GM23338 (cell line): Measurements from ENCODE around the gene SLC6A3. TPM values are rescaled to one million over a fixed set of nuclear protein-coding genes. Genes with fewer than 3 reads are reported as not detected.

Experiments
- ATAC-seq: fragments of 200-7000 bp; cut with Tn5 transposase; 3 replicates; pipeline ENCODE4 v1.9.1; 2020
- DNase-seq: peaks from one replicate; pipeline ENCODE4 v3.0.0-alpha.2; 2015; ENCODE audit warnings: low spot score
- H2AFZ ChIP-seq: fragments of 200-600 bp; sonication (generic); 2 replicates; pipeline ENCODE4 v1.8.0; 2016; ENCODE audit warnings: antibody characterized with exemption, mild to moderate bottlenecking, moderate library complexity
- H3F3A ChIP-seq: fragments of 200-600 bp; sonication (generic); replicated peaks from 2 replicates; pipeline ENCODE4 v1.8.0; 2017; ENCODE audit warnings: antibody characterized with exemption, mixed run types, low read depth
- H3K27ac ChIP-seq: fragments of 200-600 bp; sonication (generic); 2 replicates; pipeline ENCODE4 v1.6.1; 2016; ENCODE audit warnings: low read depth
- H3K27me3 ChIP-seq: fragments of 200-600 bp; sonication (generic); 2 replicates; pipeline ENCODE4 v1.8.0; 2016; ENCODE audit warnings: mild to moderate bottlenecking, mixed run types, moderate library complexity; ENCODE audit not compliant: insufficient read depth
- H3K36me3 ChIP-seq: fragments of 200-600 bp; sonication (generic); 2 replicates; pipeline ENCODE4 v1.8.0; 2016; ENCODE audit warnings: mild to moderate bottlenecking; ENCODE audit not compliant: insufficient read depth
- H3K4me1 ChIP-seq: fragments of 200-600 bp; sonication (generic); 2 replicates; pipeline ENCODE4 v1.8.0; 2016; ENCODE audit warnings: mild to moderate bottlenecking, moderate library complexity; ENCODE audit not compliant: insufficient read depth
- H3K4me2 ChIP-seq: fragments of 200-600 bp; sonication (generic); 2 replicates; pipeline ENCODE4 v1.7.1; 2017; ENCODE audit warnings: mixed run types
- H3K4me3 ChIP-seq: fragments of 200-600 bp; sonication (generic); 2 replicates; pipeline ENCODE4 v1.6.1; 2016; ENCODE audit warnings: mixed run types
- H3K79me2 ChIP-seq: fragments of 200-600 bp; sonication (generic); replicated peaks from 2 replicates; pipeline ENCODE4 v1.8.0; 2017; ENCODE audit warnings: mild to moderate bottlenecking; ENCODE audit not compliant: insufficient read depth
- H3K9me2 ChIP-seq: fragments of 200-600 bp; sonication (generic); 2 replicates; pipeline ENCODE4 v1.8.0; 2017; ENCODE audit not compliant: insufficient read depth
- H4K20me1 ChIP-seq: fragments of 200-600 bp; sonication (generic); replicated peaks from 2 replicates; pipeline ENCODE4 v1.8.0; 2017; ENCODE audit warnings: mild to moderate bottlenecking; ENCODE audit not compliant: insufficient read depth
- H3K27ac Mint-ChIP-seq: 2 replicates; pipeline ENCODE4 v1.8.0; 2020; ENCODE audit warnings: inconsistent platforms, mild to moderate bottlenecking, moderate library complexity, mixed read lengths
- H3K27me3 Mint-ChIP-seq: 3 replicates; pipeline ENCODE4 v1.8.0; 2022; ENCODE audit warnings: low read depth, mild to moderate bottlenecking, moderate library complexity, mixed read lengths, inconsistent platforms; ENCODE audit not compliant: insufficient read depth, poor library complexity
- H3K36me3 Mint-ChIP-seq: 3 replicates; pipeline ENCODE4 v1.8.0; 2021; ENCODE audit warnings: low read depth, mild to moderate bottlenecking, inconsistent platforms, moderate library complexity, mixed read lengths
- H3K4me1 Mint-ChIP-seq: 3 replicates; pipeline ENCODE4 v1.8.0; 2020; ENCODE audit warnings: mild to moderate bottlenecking, inconsistent platforms, mixed read lengths
- H3K4me3 Mint-ChIP-seq: 3 replicates; pipeline ENCODE4 v1.8.0; 2021; ENCODE audit warnings: moderate library complexity, mild to moderate bottlenecking, inconsistent platforms, mixed read lengths
- H3K9me3 Mint-ChIP-seq: 3 replicates; pipeline ENCODE4 v1.8.0; 2020; ENCODE audit warnings: moderate library complexity, mild to moderate bottlenecking, inconsistent platforms, mixed read lengths
- EZH2phosphoT487 ChIP-seq: fragments of 200-600 bp; sonication (generic); IDR thresholded peaks from one replicate; pipeline ENCODE4 v1.8.1; 2018; ENCODE audit warnings: antibody characterized with exemption; ENCODE audit not compliant: unreplicated experiment
- NANOG ChIP-seq: IDR thresholded peaks from 2 replicates; pipeline ENCODE4 v1.6.1; 2016; ENCODE audit warnings: antibody characterized with exemption, borderline replicate concordance
- POLR2AphosphoS5 ChIP-seq: IDR thresholded peaks from 2 replicates; pipeline ENCODE4 v1.6.1; 2016; ENCODE audit warnings: antibody characterized with exemption, low read depth
- STAT1 ChIP-seq: IDR thresholded peaks from one replicate; pipeline ENCODE4 v1.6.1; 2016; ENCODE audit warnings: antibody characterized with exemption; ENCODE audit not compliant: unreplicated experiment
- ZNF331 ChIP-seq: fragments of 250-450 bp; sonication (Bioruptor Pico); IDR thresholded peaks from 2 replicates; pipeline ENCODE4 v1.5.0; 2020; ENCODE audit warnings: low read depth, mild to moderate bottlenecking, moderate library complexity
- ZNF462 ChIP-seq: fragments of 250-450 bp; sonication (Bioruptor Pico); IDR thresholded peaks from 2 replicates; pipeline ENCODE4 v1.5.0; 2020; ENCODE audit warnings: mild to moderate bottlenecking, moderate library complexity
- polyA plus RNA-seq: library from polyadenylated mRNA; unstranded; fragments of >200 nt; fragmentation: Nextera tagmentation; extraction: Ambion mirVana; gene quantifications from 2 replicates; pipeline ENCODE4 v1.2.1, GENCODE V29; 2016
- total RNA-seq: library from RNA; depleted of rRNA; stranded (reverse); fragments of >200 nt; shearing (Covaris generic); gene quantifications from 2 replicates; pipeline ENCODE4 v1.2.3, GENCODE V29; 2014
- TF ChIP-seq, protein P1 (sequence below): IDR thresholded peaks from 2 replicates; pipeline ENCODE4 v1.6.1; 2016; ENCODE audit warnings: antibody characterized with exemption

SLC6A3 gene
- total and polyA plus RNA-seq, 2 experiments from 2014 or later, result 0.76 to 1.0 TPM

DNA sequence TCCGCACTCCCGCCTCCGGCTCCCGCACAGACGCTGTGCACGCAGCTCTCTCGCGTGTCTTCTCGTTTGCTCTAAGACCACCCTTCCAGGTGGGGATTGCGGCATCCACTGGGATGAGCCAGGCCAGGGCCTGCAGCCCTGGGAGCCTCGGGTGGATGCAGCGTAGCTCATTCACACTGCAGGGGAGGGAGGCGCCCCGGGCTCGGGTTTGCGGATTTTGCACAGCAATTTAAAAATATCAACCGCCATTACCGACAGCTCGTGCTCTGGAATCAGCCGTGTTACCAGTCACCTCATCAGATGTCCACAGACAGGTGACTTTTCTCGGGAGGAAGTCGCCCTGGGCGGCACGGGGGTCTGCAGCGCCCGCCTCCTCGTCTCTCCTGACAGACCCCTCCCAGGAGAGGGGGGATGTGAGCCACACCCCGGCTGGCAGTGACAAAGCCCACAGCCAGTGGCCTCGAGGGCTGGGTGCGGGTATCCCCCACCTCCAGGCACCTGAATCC lies 20.8 kb upstream of the SLC6A3 start:
- H3K27ac Mint-ChIP-seq, result no peak overlapping the region
- H3K27me3 Mint-ChIP-seq, result peaks cover 28% of the 10 kb centered on the region
- H3K27ac ChIP-seq, result no peak overlapping the region
- H3K4me3 Mint-ChIP-seq, result no peak overlapping the region
- H3K4me2 ChIP-seq, result no peak overlapping the region
- peaks cover 41% of the 10 kb centered on the region for H3K36me3 ChIP-seq
- peaks cover 20% of the 10 kb centered on the region for H3K9me3 Mint-ChIP-seq
- no peak for DNase-seq
- ATAC-seq, result no peak
- H3K79me2 ChIP-seq, result no peaks in the 10 kb centered on the region
- H3K4me1 ChIP-seq, result no peaks in the 10 kb centered on the region
- H3K4me3 ChIP-seq, result no peak overlapping the region
- H3K36me3 Mint-ChIP-seq, result peaks cover 87% of the 10 kb centered on the region
- no peak for TF ChIP-seq ZNF462 (CRISPR knock-in tag)
- TF ChIP-seq NANOG, result no peak
- TF ChIP-seq, protein P1, sequence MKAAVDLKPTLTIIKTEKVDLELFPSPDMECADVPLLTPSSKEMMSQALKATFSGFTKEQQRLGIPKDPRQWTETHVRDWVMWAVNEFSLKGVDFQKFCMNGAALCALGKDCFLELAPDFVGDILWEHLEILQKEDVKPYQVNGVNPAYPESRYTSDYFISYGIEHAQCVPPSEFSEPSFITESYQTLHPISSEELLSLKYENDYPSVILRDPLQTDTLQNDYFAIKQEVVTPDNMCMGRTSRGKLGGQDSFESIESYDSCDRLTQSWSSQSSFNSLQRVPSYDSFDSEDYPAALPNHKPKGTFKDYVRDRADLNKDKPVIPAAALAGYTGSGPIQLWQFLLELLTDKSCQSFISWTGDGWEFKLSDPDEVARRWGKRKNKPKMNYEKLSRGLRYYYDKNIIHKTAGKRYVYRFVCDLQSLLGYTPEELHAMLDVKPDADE, result no peak
- TF ChIP-seq STAT1, result no peak
- TF ChIP-seq ZNF331, result no peak
- TF ChIP-seq POLR2AphosphoS5, result no peak
- no peak for TF ChIP-seq EZH2phosphoT487
- no peaks in the 10 kb centered on the region for H3K27me3 ChIP-seq
- no peak overlapping the region for H2AFZ ChIP-seq
- H3F3A ChIP-seq, result peaks cover 41% of the 10 kb centered on the region
- H3K9me2 ChIP-seq, result no peaks in the 10 kb centered on the region
- no peaks in the 10 kb centered on the region; the same call in 2 of the 3 replicates for H3K4me1 Mint-ChIP-seq
- peaks cover 7% of the 10 kb centered on the region; the same call in 1 of the 2 replicates for H4K20me1 ChIP-seq
